Cerebellar nuclear complex (tissue), 1 donor: ENCODE results near the gene ZNF76.
A peak's percentile ranks its signal among the peaks of the same experiment; 100 is the strongest.

ENCODE experiments used
- DNase-seq, 2 experiments: peaks; one replicate each; lab custom pipeline; 2025; lab: John Stamatoyannopoulos, UW

The ZNF76 gene

GRCh38 chr6:35237476-35237875 lies 22.1 kb upstream of the ZNF76 start:
- no peak for DNase-seq

GRCh38 chr6:35238843-35239289 lies 20.7 kb upstream of the ZNF76 start:
- no peak for DNase-seq

- no peak for DNase-seq
Observed at GRCh38 chr6:35239581-35239980, 20.0 kb upstream of the ZNF76 start.

GRCh38 chr6:35240838-35241801 lies 18.4 kb upstream of the ZNF76 start:
- DNase-seq: peak in 1 of 2 experiments; percentile 73

GRCh38 chr6:35242486-35242885 lies 17.0 kb upstream of the ZNF76 start:
- no peak for DNase-seq

GRCh38 chr6:35242906-35243305 lies 16.6 kb upstream of the ZNF76 start:
- no peak for DNase-seq

- DNase-seq: no peak
Observed at GRCh38 chr6:35243386-35243958, 16.1 kb upstream of the ZNF76 start.

GRCh38 chr6:35244551-35244950 lies 15.0 kb upstream of the ZNF76 start:
- no peak for DNase-seq

- DNase-seq: no peak
Observed at GRCh38 chr6:35247642-35248231, 11.8 kb upstream of the ZNF76 start.

- DNase-seq: no peak
Observed at GRCh38 chr6:35248300-35248699, 11.2 kb upstream of the ZNF76 start.

GRCh38 chr6:35248965-35249364 lies 10.6 kb upstream of the ZNF76 start:
- no peak for DNase-seq

- DNase-seq: no peak
Observed at GRCh38 chr6:35251949-35252348, 7.6 kb upstream of the ZNF76 start.

GRCh38 chr6:35253249-35253648 lies 6.3 kb upstream of the ZNF76 start:
- no peak for DNase-seq

- no peak for DNase-seq
Observed at GRCh38 chr6:35258336-35258735, 1.2 kb upstream of the ZNF76 start.

GRCh38 chr6:35258858-35259193 lies 709 bp upstream of the ZNF76 start:
- DNase-seq: no peak

GRCh38 chr6:35259948-35260590 lies 534 bp downstream of the ZNF76 start:
- DNase-seq: peak in 1 of 2 experiments; percentile 3

- no peak for DNase-seq
Observed at GRCh38 chr6:35260591-35261570, 1.3 kb downstream of the ZNF76 start.

- no peak for DNase-seq
Observed at GRCh38 chr6:35262596-35262995, 3.1 kb downstream of the ZNF76 start.

GRCh38 chr6:35264550-35265274 lies 5.2 kb downstream of the ZNF76 start:
- DNase-seq: no peak

- DNase-seq: no peak
Observed at GRCh38 chr6:35265523-35265922, 6.0 kb downstream of the ZNF76 start.

- no peak for DNase-seq
Observed at GRCh38 chr6:35267446-35267845, 7.9 kb downstream of the ZNF76 start.
